Adrenal gland (tissue), 5 donors: Measurements from ENCODE around the gene USP8.

Experiments used
- POLR2A ChIP-seq, 2 donors: fragments of 450-650 bp; IDR thresholded peaks; one replicate each; pipeline ENCODE4 v1.6.1; 2017; ENCODE audit warnings: antibody characterized with exemption in 2 of 2, mild to moderate bottlenecking in 2 of 2, moderate library complexity in 1 of 2
- TF ChIP-seq, protein P1 (sequence below), 6 experiments: fragments of 450-650 bp in 4 of 6; fragments of 200-600 bp in 2 of 6; sonication (generic) in 1 of 6; IDR thresholded peaks; 1 replicate in 5 of 6; 2 replicates in 1 of 6; pipeline versions ENCODE4 v1.5.1 to v1.8.0; 2016 to 2021; ENCODE audit warnings: antibody characterized with exemption in 6 of 6, mild to moderate bottlenecking in 2 of 6, moderate library complexity in 1 of 6
- donor health status: DM: no; HTN: no; CAD: no.

DNA sequence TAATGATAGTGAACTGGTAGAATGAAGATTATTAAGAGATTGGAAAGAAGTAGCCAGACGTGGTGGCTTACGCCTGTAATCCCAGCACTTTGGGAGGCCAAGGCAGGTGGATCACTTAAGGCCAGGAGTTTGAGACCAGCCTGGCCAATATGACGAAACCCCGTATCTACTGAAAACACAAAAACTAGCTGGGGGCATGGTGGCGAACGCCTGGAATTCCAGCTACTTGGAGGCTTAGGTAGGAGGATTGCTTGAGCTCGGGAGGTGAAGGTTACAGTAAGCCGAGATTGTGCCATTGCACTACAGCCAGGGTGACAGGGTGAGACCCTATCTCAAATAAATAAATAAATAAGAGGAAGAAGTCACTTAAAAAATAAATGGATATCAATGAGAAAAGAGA lies 14.0 kb downstream of the USP8 start:
- TF ChIP-seq, protein P1, sequence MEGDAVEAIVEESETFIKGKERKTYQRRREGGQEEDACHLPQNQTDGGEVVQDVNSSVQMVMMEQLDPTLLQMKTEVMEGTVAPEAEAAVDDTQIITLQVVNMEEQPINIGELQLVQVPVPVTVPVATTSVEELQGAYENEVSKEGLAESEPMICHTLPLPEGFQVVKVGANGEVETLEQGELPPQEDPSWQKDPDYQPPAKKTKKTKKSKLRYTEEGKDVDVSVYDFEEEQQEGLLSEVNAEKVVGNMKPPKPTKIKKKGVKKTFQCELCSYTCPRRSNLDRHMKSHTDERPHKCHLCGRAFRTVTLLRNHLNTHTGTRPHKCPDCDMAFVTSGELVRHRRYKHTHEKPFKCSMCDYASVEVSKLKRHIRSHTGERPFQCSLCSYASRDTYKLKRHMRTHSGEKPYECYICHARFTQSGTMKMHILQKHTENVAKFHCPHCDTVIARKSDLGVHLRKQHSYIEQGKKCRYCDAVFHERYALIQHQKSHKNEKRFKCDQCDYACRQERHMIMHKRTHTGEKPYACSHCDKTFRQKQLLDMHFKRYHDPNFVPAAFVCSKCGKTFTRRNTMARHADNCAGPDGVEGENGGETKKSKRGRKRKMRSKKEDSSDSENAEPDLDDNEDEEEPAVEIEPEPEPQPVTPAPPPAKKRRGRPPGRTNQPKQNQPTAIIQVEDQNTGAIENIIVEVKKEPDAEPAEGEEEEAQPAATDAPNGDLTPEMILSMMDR (IDR thresholded peaks at IDR 0.05): no peak
- no peak for TF ChIP-seq POLR2A (IDR thresholded peaks at IDR 0.05)
